ENCODE measurements around the gene DIS3L2. TPM values are rescaled to one million over a fixed set of nuclear protein-coding genes. Genes with fewer than 3 reads are reported as not detected.

Gene DIS3L2
- total and polyA plus RNA-seq, 2 of the 4 experiments (the other 2 are of a cell fraction): 14.7 to 19.2 TPM

GRCh38 chr2:232218778-232219495 lies 257.4 kb downstream of the DIS3L2 start:
- no peak for ATAC-seq (ENCODE audit: low read depth)
- Histone ChIP-seq H2BK20ac (ENCODE audit: low read depth, low read length) (no peak overlapping the region), H2BK120ac (ENCODE audit: low read depth, low read length) (no peak overlapping the region), H3K9me1 (ENCODE audit: insufficient read depth, low read length) (no peaks in the 10 kb centered on the region; the same call in 1 of the 2 replicates), H3K9me3 (ENCODE audit: control insufficient read depth, insufficient read depth, low read length) (no peaks in the 10 kb centered on the region), H3K27me3 (ENCODE audit: control insufficient read depth, insufficient read depth, low read length) (no peaks in the 10 kb centered on the region), H3K4me3 (ENCODE audit: insufficient read depth, low read depth, low read length) (no peak overlapping the region), H4K91ac (ENCODE audit: insufficient read depth, low read depth, low read length) (no peak overlapping the region), H2AK5ac (ENCODE audit: low read depth, low read length) (no peak overlapping the region), H3K4ac (ENCODE audit: low read depth, low read length) (no peak overlapping the region), H2BK5ac (ENCODE audit: low read depth, low read length, poor library complexity, severe bottlenecking) (no peak overlapping the region), H4K20me1 (ENCODE audit: insufficient read depth, low read length) (no peaks in the 10 kb centered on the region), H3K9ac (ENCODE audit: low read depth, low read length) (no peak overlapping the region), H3K4me1 (ENCODE audit: control insufficient read depth, insufficient read depth, low read length) (no peaks in the 10 kb centered on the region), H2AFZ (replicated peaks; ENCODE audit: low read length, poor library complexity) (no peak overlapping the region), H3K18ac (ENCODE audit: low read depth, low read length) (no peak overlapping the region), H2BK15ac (ENCODE audit: low read depth, low read length) (no peak overlapping the region), H3K23ac (ENCODE audit: low read depth, low read length) (no peak overlapping the region), H3K36me3 (ENCODE audit: control insufficient read depth, insufficient read depth, low read length) (peaks cover 4% of the 10 kb centered on the region; the same call in 1 of the 2 replicates), H4K8ac (ENCODE audit: low read depth in 2 of 2, low read length in 2 of 2) (no peak overlapping the region), H3K14ac (replicated peaks; ENCODE audit: low read depth, low read length) (no peak overlapping the region), H2AK9ac (replicated peaks; ENCODE audit: low read depth, low read length, poor library complexity) (no peak overlapping the region), H3K56ac (ENCODE audit: extremely low read depth, insufficient read depth, low read length) (no peak overlapping the region), H3K79me1 (ENCODE audit: low read depth in 1 of 2, low read length in 2 of 2) (0 out of 4 replicates have a peak, but pooled peaks cover 0 to 4% of the 10 kb centered on the region in 2 experiments), H3K27ac (ENCODE audit: insufficient read depth, low read length) (no peak overlapping the region), H3K4me2 (ENCODE audit: low read depth, low read length) (no peak overlapping the region), H4K5ac (ENCODE audit: low read depth, low read length) (no peak overlapping the region)
- in situ Hi-C loops (cut with MboI; ENCODE audit: low sequenced_read_pairs): no loop called here
- DNase-seq: no peak
- BruUV-seq (replicated peaks): no TSS peak
- intact Hi-C loops (cut with micrococcal nuclease): no loop called here
- WGBS, 2 experiments (ENCODE audit: extremely low coverage in 2 of 2, insufficient read length in 1 of 2): 70% methylated on average over 2 of the region's 6 CpGs; no CpG with 5 or more reads in 1 of the 2 experiments
- dilution Hi-C loops (cut with HindIII; ENCODE audit: low sequenced_read_pairs, unreplicated experiment): no loop called here
- POLR2A ChIA-PET (ENCODE audit: unreplicated experiment): no interaction called here
- CTCF ChIA-PET: no interaction called here
- TF ChIP-seq RFX5 (IDR thresholded peaks at IDR 0.05; ENCODE audit: low read depth, low read length): no peak
- TF ChIP-seq SMC3 (IDR thresholded peaks at IDR 0.05; ENCODE audit: low read depth, low read length): no peak
- TF ChIP-seq FOS (IDR thresholded peaks at IDR 0.05; ENCODE audit: low read depth, low read length): no peak
- TF ChIP-seq, protein P1, sequence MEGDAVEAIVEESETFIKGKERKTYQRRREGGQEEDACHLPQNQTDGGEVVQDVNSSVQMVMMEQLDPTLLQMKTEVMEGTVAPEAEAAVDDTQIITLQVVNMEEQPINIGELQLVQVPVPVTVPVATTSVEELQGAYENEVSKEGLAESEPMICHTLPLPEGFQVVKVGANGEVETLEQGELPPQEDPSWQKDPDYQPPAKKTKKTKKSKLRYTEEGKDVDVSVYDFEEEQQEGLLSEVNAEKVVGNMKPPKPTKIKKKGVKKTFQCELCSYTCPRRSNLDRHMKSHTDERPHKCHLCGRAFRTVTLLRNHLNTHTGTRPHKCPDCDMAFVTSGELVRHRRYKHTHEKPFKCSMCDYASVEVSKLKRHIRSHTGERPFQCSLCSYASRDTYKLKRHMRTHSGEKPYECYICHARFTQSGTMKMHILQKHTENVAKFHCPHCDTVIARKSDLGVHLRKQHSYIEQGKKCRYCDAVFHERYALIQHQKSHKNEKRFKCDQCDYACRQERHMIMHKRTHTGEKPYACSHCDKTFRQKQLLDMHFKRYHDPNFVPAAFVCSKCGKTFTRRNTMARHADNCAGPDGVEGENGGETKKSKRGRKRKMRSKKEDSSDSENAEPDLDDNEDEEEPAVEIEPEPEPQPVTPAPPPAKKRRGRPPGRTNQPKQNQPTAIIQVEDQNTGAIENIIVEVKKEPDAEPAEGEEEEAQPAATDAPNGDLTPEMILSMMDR (conservative IDR thresholded peaks at IDR 0.05; ENCODE audit: low read depth, low read length): no peak
- TF ChIP-seq CHD1 (IDR thresholded peaks at IDR 0.05; ENCODE audit: low read depth, low read length): no peak
- TF ChIP-seq, protein P2, sequence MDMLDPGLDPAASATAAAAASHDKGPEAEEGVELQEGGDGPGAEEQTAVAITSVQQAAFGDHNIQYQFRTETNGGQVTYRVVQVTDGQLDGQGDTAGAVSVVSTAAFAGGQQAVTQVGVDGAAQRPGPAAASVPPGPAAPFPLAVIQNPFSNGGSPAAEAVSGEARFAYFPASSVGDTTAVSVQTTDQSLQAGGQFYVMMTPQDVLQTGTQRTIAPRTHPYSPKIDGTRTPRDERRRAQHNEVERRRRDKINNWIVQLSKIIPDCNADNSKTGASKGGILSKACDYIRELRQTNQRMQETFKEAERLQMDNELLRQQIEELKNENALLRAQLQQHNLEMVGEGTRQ (IDR thresholded peaks at IDR 0.05; ENCODE audit: low read depth, low read length): no peak
- TF ChIP-seq POLR2A (IDR thresholded peaks at IDR 0.05; ENCODE audit: low read depth, low read length): no peak
- TF ChIP-seq MAZ (IDR thresholded peaks at IDR 0.05; ENCODE audit: borderline replicate concordance, low read depth, low read length): no peak
- TF ChIP-seq BHLHE40 (IDR thresholded peaks at IDR 0.05; ENCODE audit: low read depth, low read length): no peak
- TF ChIP-seq MAFK (IDR thresholded peaks at IDR 0.05; ENCODE audit: low read depth, low read length): no peak
